NCI-H510A treated with DMSO at 0.1 percent for 48 hours (cell line): Measurements from ENCODE around the gene MYO16.
"Not testable (repeated sequence)": the region's sequence is repeated elsewhere in the genome, so short reads cannot be mapped to it uniquely, and the experiment has no call there.

ENCODE experiments used
- DNase-seq: peaks from one replicate; lab custom pipeline; 2025; lab: John Stamatoyannopoulos, UW

The MYO16 gene

GRCh38 chr13:108742701-108743451 lies 113.5 kb downstream of the MYO16 start:
- no peak for DNase-seq

- DNase-seq: no peak
Observed at GRCh38 chr13:108743522-108743921, 114.1 kb downstream of the MYO16 start.

- no peak for DNase-seq
Observed at GRCh38 chr13:108747843-108748242, 118.4 kb downstream of the MYO16 start.

- no peak for DNase-seq
Observed at GRCh38 chr13:108752276-108752675, 122.9 kb downstream of the MYO16 start.

GRCh38 chr13:108755083-108755482 lies 125.7 kb downstream of the MYO16 start:
- DNase-seq: no peak

GRCh38 chr13:108760129-108760528 lies 130.7 kb downstream of the MYO16 start:
- DNase-seq: no peak

GRCh38 chr13:108760541-108760940 lies 131.1 kb downstream of the MYO16 start:
- no peak for DNase-seq

- no peak for DNase-seq
Observed at GRCh38 chr13:108768035-108768434, 138.6 kb downstream of the MYO16 start.

- DNase-seq: no peak
Observed at GRCh38 chr13:108769213-108770070, 140.0 kb downstream of the MYO16 start.

- no peak for DNase-seq
Observed at GRCh38 chr13:108775597-108775996, 146.2 kb downstream of the MYO16 start.

GRCh38 chr13:108776650-108777049 lies 147.2 kb downstream of the MYO16 start:
- DNase-seq: no peak

- DNase-seq: no peak
Observed at GRCh38 chr13:108777421-108778420, 148.3 kb downstream of the MYO16 start.

GRCh38 chr13:108779308-108779707 lies 149.9 kb downstream of the MYO16 start:
- DNase-seq: no peak

GRCh38 chr13:108780706-108781105 lies 151.3 kb downstream of the MYO16 start:
- no peak for DNase-seq

- DNase-seq: no peak
Observed at GRCh38 chr13:108781312-108781711, 151.9 kb downstream of the MYO16 start.

GRCh38 chr13:108782480-108782879 lies 153.1 kb downstream of the MYO16 start:
- not testable (repeated sequence) for DNase-seq

GRCh38 chr13:108785844-108786243 lies 156.4 kb downstream of the MYO16 start:
- no peak for DNase-seq

- DNase-seq: no peak
Observed at GRCh38 chr13:108786456-108787200, 157.2 kb downstream of the MYO16 start.

- no peak for DNase-seq
Observed at GRCh38 chr13:108787700-108788414, 158.4 kb downstream of the MYO16 start.

- DNase-seq: no peak
Observed at GRCh38 chr13:108789476-108789875, 160.1 kb downstream of the MYO16 start.

GRCh38 chr13:108795841-108796240 lies 166.4 kb downstream of the MYO16 start:
- DNase-seq: no peak
